IMR-90 (cell line): Measurements from ENCODE around the gene TRAIP. TPM values are rescaled to one million over a fixed set of nuclear protein-coding genes. Genes with fewer than 3 reads are reported as not detected.
A peak's percentile ranks its signal among the peaks of the same experiment; 100 is the strongest.

Experiments
- ATAC-seq: fragments of 200-7000 bp; cut with Tn5 transposase; 2 replicates; pipeline ENCODE4 v1.9.1; 2020; ENCODE audit warnings: low read depth, mild to moderate bottlenecking, moderate library complexity
- BruUV-seq: library from RNA; stranded (reverse); fragments of 400-500 nt; replicated peaks from 2 replicates; lab custom pipeline; 2021; lab: Mats Ljungman, UMichigan
- CTCF ChIA-PET: fragments of 300-600 bp; formaldehyde crosslinking; extraction: SDS; loops from one replicate; lab custom pipeline; 2021; ENCODE audit warnings: antibody characterized with exemption; lab: Yijun Ruan, JAX
- POLR2A ChIA-PET: fragments of 300-600 bp; sonication (Branson Sonifier 250); formaldehyde crosslinking; loops from one replicate; lab custom pipeline; 2022; ENCODE audit warnings: antibody characterized with exemption; ENCODE audit not compliant: unreplicated experiment; lab: Charles Lee
- DNase-seq: peaks from one replicate; pipeline ENCODE4 v3.0.0; 2013
- H2AFZ ChIP-seq: replicated peaks from 2 replicates; pipeline ENCODE3; 2013; ENCODE audit warnings: low read length, mild to moderate bottlenecking; ENCODE audit not compliant: poor library complexity
- H2AK5ac ChIP-seq: 2 replicates; pipeline ENCODE4 v1.6.1; 2013; ENCODE audit warnings: low read depth, low read length, inconsistent platforms
- H2AK9ac ChIP-seq: replicated peaks from 2 replicates; pipeline ENCODE3; 2013; ENCODE audit warnings: mild to moderate bottlenecking, low read depth, low read length, moderate library complexity; ENCODE audit not compliant: poor library complexity
- H2BK120ac ChIP-seq: 2 replicates; pipeline ENCODE4 v1.6.1; 2013; ENCODE audit warnings: low read depth, low read length, inconsistent platforms
- H2BK15ac ChIP-seq: 3 replicates; pipeline ENCODE4 v1.6.1; 2013; ENCODE audit warnings: low read depth, low read length, inconsistent platforms
- H2BK20ac ChIP-seq: 2 replicates; pipeline ENCODE4 v1.6.1; 2013; ENCODE audit warnings: low read depth, mild to moderate bottlenecking, inconsistent platforms, low read length, moderate library complexity
- H2BK5ac ChIP-seq: 2 replicates; pipeline ENCODE4 v1.6.1; 2013; ENCODE audit warnings: mild to moderate bottlenecking, low read depth, low read length, inconsistent platforms; ENCODE audit not compliant: poor library complexity, severe bottlenecking
- H3K14ac ChIP-seq: replicated peaks from 2 replicates; pipeline ENCODE4 v1.6.1; 2013; ENCODE audit warnings: low read depth, low read length, inconsistent platforms
- H3K18ac ChIP-seq: 2 replicates; pipeline ENCODE4 v1.6.1; 2013; ENCODE audit warnings: low read depth, low read length, control low read depth
- H3K23ac ChIP-seq: 2 replicates; pipeline ENCODE4 v1.6.1; 2013; ENCODE audit warnings: low read depth, low read length, inconsistent platforms
- H3K27ac ChIP-seq: 2 replicates; pipeline ENCODE4 v1.5.1; 2013; ENCODE audit warnings: mild to moderate bottlenecking, control low read depth, low read length; ENCODE audit not compliant: insufficient read depth
- H3K27me3 ChIP-seq: 2 replicates; pipeline ENCODE4 v1.6.1; 2013; ENCODE audit warnings: low read length; ENCODE audit not compliant: control insufficient read depth, insufficient read depth
- H3K36me3 ChIP-seq: 2 replicates; pipeline ENCODE4 v1.6.1; 2013; ENCODE audit warnings: low read length, mixed read lengths; ENCODE audit not compliant: control insufficient read depth, insufficient read depth
- H3K4ac ChIP-seq: 2 replicates; pipeline ENCODE4 v1.6.1; 2013; ENCODE audit warnings: low read depth, low read length, inconsistent platforms
- H3K4me1 ChIP-seq: 2 replicates; pipeline ENCODE4 v1.6.1; 2013; ENCODE audit warnings: low read length, mixed read lengths; ENCODE audit not compliant: control insufficient read depth, insufficient read depth
- H3K4me2 ChIP-seq: 2 replicates; pipeline ENCODE4 v1.6.1; 2013; ENCODE audit warnings: low read depth, mild to moderate bottlenecking, control low read depth, low read length, moderate library complexity
- H3K4me3 ChIP-seq: 2 replicates; pipeline ENCODE4 v1.5.1; 2013; ENCODE audit warnings: low read depth, mild to moderate bottlenecking, control low read depth, low read length, moderate library complexity; ENCODE audit not compliant: insufficient read depth
- H3K56ac ChIP-seq: 2 replicates; pipeline ENCODE4 v1.6.1; 2013; ENCODE audit warnings: low read length, inconsistent platforms; ENCODE audit not compliant: insufficient read depth; ENCODE audit errors: extremely low read depth
- H3K79me1 ChIP-seq, 2 experiments: 2 replicates each; pipeline ENCODE4 v1.6.1; 2013; ENCODE audit warnings: low read length in 2 of 2, inconsistent platforms in 1 of 2, low read depth in 1 of 2
- H3K9ac ChIP-seq: 2 replicates; pipeline ENCODE4 v1.6.1; 2013; ENCODE audit warnings: low read depth, low read length, control low read depth
- H3K9me1 ChIP-seq: 2 replicates; pipeline ENCODE4 v1.6.1; 2013; ENCODE audit warnings: low read length, inconsistent platforms; ENCODE audit not compliant: insufficient read depth
- H3K9me3 ChIP-seq: 2 replicates; pipeline ENCODE4 v1.6.1; 2013; ENCODE audit warnings: low read length; ENCODE audit not compliant: control insufficient read depth, insufficient read depth
- H4K20me1 ChIP-seq: 2 replicates; pipeline ENCODE4 v1.6.1; 2013; ENCODE audit warnings: low read length, inconsistent platforms; ENCODE audit not compliant: insufficient read depth
- H4K5ac ChIP-seq: 2 replicates; pipeline ENCODE4 v1.6.1; 2013; ENCODE audit warnings: mild to moderate bottlenecking, low read depth, low read length, control low read depth
- H4K8ac ChIP-seq, 2 experiments: 2 replicates each; pipeline ENCODE4 v1.6.1; 2013; ENCODE audit warnings: low read depth in 2 of 2, low read length in 2 of 2, control low read depth in 1 of 2, inconsistent platforms in 1 of 2
- H4K91ac ChIP-seq: 2 replicates; pipeline ENCODE4 v1.6.1; 2013; ENCODE audit warnings: low read depth, low read length, inconsistent platforms; ENCODE audit not compliant: insufficient read depth
- BHLHE40 ChIP-seq: fragments of 150-350 bp; IDR thresholded peaks from 2 replicates; pipeline ENCODE4 v1.6.1; 2016; ENCODE audit warnings: mild to moderate bottlenecking, low read depth, low read length
- CEBPB ChIP-seq: IDR thresholded peaks from 2 replicates; pipeline ENCODE4 v1.6.1; 2012; ENCODE audit warnings: low read depth, low read length, improper control_type of control experiment
- CHD1 ChIP-seq: IDR thresholded peaks from 2 replicates; pipeline ENCODE4 v1.6.1; 2012; ENCODE audit warnings: low read depth, low read length, improper control_type of control experiment
- ELK1 ChIP-seq: fragments of 150-350 bp; IDR thresholded peaks from 2 replicates; pipeline ENCODE4 v1.6.1; 2016; ENCODE audit warnings: low read depth, mild to moderate bottlenecking, low read length, moderate library complexity, borderline replicate concordance
- FOS ChIP-seq: fragments of 150-350 bp; IDR thresholded peaks from 2 replicates; pipeline ENCODE4 v1.6.1; 2016; ENCODE audit warnings: low read depth, low read length
- MAFK ChIP-seq: IDR thresholded peaks from 2 replicates; pipeline ENCODE4 v1.6.1; 2012; ENCODE audit warnings: low read depth, low read length, improper control_type of control experiment
- MAZ ChIP-seq: IDR thresholded peaks from 2 replicates; pipeline ENCODE4 v1.6.1; 2012; ENCODE audit warnings: low read depth, mild to moderate bottlenecking, low read length, improper control_type of control experiment, moderate library complexity, borderline replicate concordance
- MXI1 ChIP-seq: IDR thresholded peaks from 2 replicates; pipeline ENCODE4 v1.6.1; 2012; ENCODE audit warnings: low read depth, mild to moderate bottlenecking, low read length, moderate library complexity, borderline replicate concordance
- NFE2L2 ChIP-seq: fragments of 150-350 bp; IDR thresholded peaks from 2 replicates; pipeline ENCODE4 v1.6.1; 2016; ENCODE audit warnings: low read depth, mild to moderate bottlenecking, low read length
- POLR2A ChIP-seq: IDR thresholded peaks from 2 replicates; pipeline ENCODE4 v1.6.1; 2012; ENCODE audit warnings: mild to moderate bottlenecking, low read depth, low read length
- RAD21 ChIP-seq: IDR thresholded peaks from 2 replicates; pipeline ENCODE4 v1.6.1; 2012; ENCODE audit warnings: low read length, improper control_type of control experiment
- RCOR1 ChIP-seq: IDR thresholded peaks from 2 replicates; pipeline ENCODE4 v1.6.1; 2012; ENCODE audit warnings: mild to moderate bottlenecking, low read length, improper control_type of control experiment; ENCODE audit not compliant: insufficient replicate concordance
- RFX5 ChIP-seq: IDR thresholded peaks from 2 replicates; pipeline ENCODE4 v1.8.0; 2012; ENCODE audit warnings: low read depth, mild to moderate bottlenecking, low read length, moderate library complexity
- SMC3 ChIP-seq: fragments of 150-350 bp; IDR thresholded peaks from 2 replicates; pipeline ENCODE4 v1.6.1; 2016; ENCODE audit warnings: low read depth, mild to moderate bottlenecking, antibody characterized with exemption, low read length, moderate library complexity
- USF2 ChIP-seq: fragments of 150-350 bp; IDR thresholded peaks from 2 replicates; pipeline ENCODE4 v1.6.1; 2017; ENCODE audit warnings: mild to moderate bottlenecking, antibody characterized with exemption, low read length, low read depth
- WGBS, 2 experiments: methylation state at CpG; one replicate each; pipeline versions ENCODE4 v1.1.5 to v1.1.7; 2013; ENCODE audit warnings: missing lambda C conversion rate in 2 of 2; ENCODE audit not compliant: insufficient read length in 1 of 2; ENCODE audit errors: extremely low coverage in 2 of 2; 5-methylcytosine and 5-hydroxymethylcytosine counted together
- dilution Hi-C: fragments of 300-500 bp; cut with HindIII; formaldehyde crosslinking; loops from one replicate; pipeline ENCODE4 v1.14.3; 2018; ENCODE audit warnings: low sequenced_read_pairs; ENCODE audit not compliant: unreplicated experiment
- in situ Hi-C: fragments of 300-500 bp; cut with MboI; formaldehyde crosslinking; loops from 3 replicates; pipeline ENCODE4 v1.14.3; 2019; ENCODE audit warnings: low sequenced_read_pairs, inconsistent platforms, mixed read lengths
- intact Hi-C: fragments of 100-400 bp; cut with micrococcal nuclease; formaldehyde crosslinking; loops from 2 replicates; pipeline ENCODE4 v1.10.0; 2022
- polyA plus RNA-seq, 3 experiments: library from polyadenylated mRNA; depleted of rRNA; stranded (reverse); fragments of >200 nt; gene quantifications; 2 replicates each; pipeline ENCODE4 v1.2.3, GENCODE V29; 2012; ENCODE audit warnings: low replicate concordance in 1 of 3
- total RNA-seq: library from RNA; depleted of rRNA; stranded (reverse); fragments of >200 nt; gene quantifications from 2 replicates; pipeline ENCODE4 v1.2.3, GENCODE V29; 2012
- TF ChIP-seq, protein P1 (sequence below): conservative IDR thresholded peaks from 2 replicates; pipeline ENCODE4 v1.5.1; 2012; ENCODE audit warnings: mild to moderate bottlenecking, low read depth, low read length, improper control_type of control experiment

TRAIP gene
- total and polyA plus RNA-seq, 2 of the 4 experiments (the other 2 are of a cell fraction): 6.3 to 9.2 TPM

DNA sequence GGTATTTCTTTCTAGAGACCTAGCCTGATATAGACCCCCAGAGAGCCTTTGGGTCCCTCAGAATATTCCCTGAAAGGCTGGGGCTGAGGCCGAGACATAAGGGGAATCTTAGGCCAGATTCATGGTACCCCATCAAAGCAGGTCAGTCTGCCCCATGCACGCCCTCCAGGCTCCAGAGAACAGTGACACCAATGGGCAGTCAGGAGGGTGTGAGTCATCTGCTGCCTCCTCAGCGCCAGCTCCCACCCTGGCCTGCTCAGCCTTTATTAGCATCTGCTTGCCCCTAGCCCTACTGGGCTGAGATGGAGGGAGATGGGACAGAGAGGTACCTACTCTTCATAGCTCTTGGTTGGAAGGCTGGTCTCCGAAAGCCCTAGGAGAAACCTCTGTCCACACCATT is 27.6 kb upstream of the TRAIP start:
- H3K4me2 ChIP-seq: no peak overlapping the region
- ChIA-PET POLR2A (no interaction called here), CTCF (no interaction called here)
- no peak overlapping the region for H3K4ac ChIP-seq
- H3K79me1 ChIP-seq: no peaks in the 10 kb centered on the region
- H2AK5ac ChIP-seq: no peak overlapping the region
- in situ Hi-C loops (no loop called here), intact Hi-C loops (no loop called here), dilution Hi-C loops (no loop called here)
- no peak overlapping the region for H4K8ac ChIP-seq
- no TSS peak for BruUV-seq
- no peak overlapping the region for H3K14ac ChIP-seq
- no CpG with 5 or more reads among the region's 4 CpGs for WGBS, 2 experiments
- DNase-seq (no peak), ATAC-seq (0 out of 2 replicates have a peak, but pooled peaks have one; percentile 41)
- H2AFZ ChIP-seq: peak overlapping the region; percentile 43
- H2BK120ac ChIP-seq: no peak overlapping the region
- TF ChIP-seq RFX5 (no peak), FOS (no peak), MAFK (no peak), RAD21 (no peak), NFE2L2 (no peak), SMC3 (no peak), USF2 (no peak), BHLHE40 (no peak), CHD1 (no peak), MAZ (no peak), RCOR1 (no peak), MXI1 (no peak), CEBPB (no peak), POLR2A (no peak), ELK1 (no peak)
- TF ChIP-seq, protein P1, sequence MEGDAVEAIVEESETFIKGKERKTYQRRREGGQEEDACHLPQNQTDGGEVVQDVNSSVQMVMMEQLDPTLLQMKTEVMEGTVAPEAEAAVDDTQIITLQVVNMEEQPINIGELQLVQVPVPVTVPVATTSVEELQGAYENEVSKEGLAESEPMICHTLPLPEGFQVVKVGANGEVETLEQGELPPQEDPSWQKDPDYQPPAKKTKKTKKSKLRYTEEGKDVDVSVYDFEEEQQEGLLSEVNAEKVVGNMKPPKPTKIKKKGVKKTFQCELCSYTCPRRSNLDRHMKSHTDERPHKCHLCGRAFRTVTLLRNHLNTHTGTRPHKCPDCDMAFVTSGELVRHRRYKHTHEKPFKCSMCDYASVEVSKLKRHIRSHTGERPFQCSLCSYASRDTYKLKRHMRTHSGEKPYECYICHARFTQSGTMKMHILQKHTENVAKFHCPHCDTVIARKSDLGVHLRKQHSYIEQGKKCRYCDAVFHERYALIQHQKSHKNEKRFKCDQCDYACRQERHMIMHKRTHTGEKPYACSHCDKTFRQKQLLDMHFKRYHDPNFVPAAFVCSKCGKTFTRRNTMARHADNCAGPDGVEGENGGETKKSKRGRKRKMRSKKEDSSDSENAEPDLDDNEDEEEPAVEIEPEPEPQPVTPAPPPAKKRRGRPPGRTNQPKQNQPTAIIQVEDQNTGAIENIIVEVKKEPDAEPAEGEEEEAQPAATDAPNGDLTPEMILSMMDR: no peak
- H3K9ac ChIP-seq: no peak overlapping the region
- no peaks in the 10 kb centered on the region for H3K36me3 ChIP-seq
- no peaks in the 10 kb centered on the region for H3K9me3 ChIP-seq
- H4K20me1 ChIP-seq: no peaks in the 10 kb centered on the region; the same call in 1 of the 2 replicates
- no peak overlapping the region for H3K18ac ChIP-seq
- no peak overlapping the region for H3K56ac ChIP-seq
- H3K4me3 ChIP-seq: no peak overlapping the region
- no peak overlapping the region for H2BK5ac ChIP-seq
- H3K9me1 ChIP-seq: no peaks in the 10 kb centered on the region
- no peak overlapping the region for H2BK20ac ChIP-seq
- H4K5ac ChIP-seq: no peak overlapping the region
- peaks cover 4% of the 10 kb centered on the region; the same call in 1 of the 2 replicates for H3K4me1 ChIP-seq
- H2AK9ac ChIP-seq: no peak overlapping the region
- no peak overlapping the region for H3K27ac ChIP-seq
- H2BK15ac ChIP-seq: no peak overlapping the region
- H4K91ac ChIP-seq: no peak overlapping the region
- no peak overlapping the region for H3K23ac ChIP-seq
- peaks cover 28% of the 10 kb centered on the region for H3K27me3 ChIP-seq
